H9 (cell line): ENCODE measurements around the gene TRAF3. TPM values are rescaled to one million over a fixed set of nuclear protein-coding genes. Genes with fewer than 3 reads are reported as not detected.

Experiments
- DNase-seq: peaks from one replicate; pipeline ENCODE4 v3.0.0-alpha.2; 2017
- H2AFZ ChIP-seq: one replicate; pipeline ENCODE4 v1.6.1; 2013; ENCODE audit warnings: mild to moderate bottlenecking, low read length, control low read depth, moderate library complexity
- H2AK5ac ChIP-seq: 2 replicates; pipeline ENCODE4 v1.6.1; 2013; ENCODE audit warnings: low read length, control low read depth, mixed read lengths; ENCODE audit not compliant: insufficient read length
- H2BK120ac ChIP-seq: one replicate; pipeline ENCODE4 v1.6.1; 2013; ENCODE audit warnings: low read depth, mild to moderate bottlenecking, low read length, control low read depth, inconsistent platforms; ENCODE audit not compliant: poor library complexity, severe bottlenecking
- H2BK12ac ChIP-seq: 2 replicates; pipeline ENCODE4 v1.6.1; 2013; ENCODE audit warnings: low read length, control low read depth, mixed read lengths, low read depth; ENCODE audit not compliant: insufficient read length
- H2BK15ac ChIP-seq: 2 replicates; pipeline ENCODE4 v1.6.1; 2013; ENCODE audit warnings: low read depth, low read length, control low read depth
- H2BK20ac ChIP-seq: one replicate; pipeline ENCODE4 v1.6.1; 2013; ENCODE audit warnings: low read depth, mild to moderate bottlenecking, low read length, control low read depth, inconsistent platforms; ENCODE audit not compliant: poor library complexity, severe bottlenecking
- H2BK5ac ChIP-seq: 2 replicates; pipeline ENCODE4 v1.6.1; 2013; ENCODE audit warnings: low read length, control low read depth, mixed read lengths; ENCODE audit not compliant: insufficient read length
- H3K14ac ChIP-seq: 2 replicates; pipeline ENCODE4 v1.6.1; 2013; ENCODE audit warnings: low read length, control low read depth; ENCODE audit not compliant: insufficient read depth
- H3K18ac ChIP-seq: 2 replicates; pipeline ENCODE4 v1.6.1; 2013; ENCODE audit warnings: low read depth, mild to moderate bottlenecking, mixed read lengths, low read length, control low read depth; ENCODE audit not compliant: insufficient read length
- H3K23ac ChIP-seq: 2 replicates; pipeline ENCODE4 v1.6.1; 2013; ENCODE audit warnings: low read length, control low read depth, mixed read lengths, low read depth; ENCODE audit not compliant: insufficient read length
- H3K23me2 ChIP-seq: 2 replicates; pipeline ENCODE4 v1.6.1; 2013; ENCODE audit warnings: low read depth, mild to moderate bottlenecking, mixed read lengths, low read length, control low read depth; ENCODE audit not compliant: insufficient read length, poor library complexity, severe bottlenecking
- H3K27ac ChIP-seq: 2 replicates; pipeline ENCODE4 v1.5.1; 2013; ENCODE audit warnings: low read length, control low read depth, mixed read lengths, low read depth; ENCODE audit not compliant: insufficient read length
- H3K27me3 ChIP-seq: 2 replicates; pipeline ENCODE4 v1.6.1; 2013; ENCODE audit warnings: low read length, control low read depth, inconsistent platforms; ENCODE audit not compliant: insufficient read depth
- H3K4ac ChIP-seq: 2 replicates; pipeline ENCODE4 v1.6.1; 2013; ENCODE audit warnings: low read depth, mild to moderate bottlenecking, control low read depth, inconsistent platforms, low read length, moderate library complexity
- H3K4me1 ChIP-seq: 2 replicates; pipeline ENCODE4 v1.6.1; 2013; ENCODE audit warnings: low read length, control low read depth, inconsistent platforms; ENCODE audit not compliant: insufficient read depth
- H3K4me2 ChIP-seq: 2 replicates; pipeline ENCODE4 v1.6.1; 2013; ENCODE audit warnings: low read length, control low read depth, mixed read lengths; ENCODE audit not compliant: insufficient read length, insufficient read depth
- H3K56ac ChIP-seq: 2 replicates; pipeline ENCODE4 v1.6.1; 2013; ENCODE audit warnings: low read depth, mild to moderate bottlenecking, mixed read lengths, low read length, control low read depth; ENCODE audit not compliant: insufficient read length
- H3K79me1 ChIP-seq: 2 replicates; pipeline ENCODE4 v1.6.1; 2013; ENCODE audit warnings: low read depth, mild to moderate bottlenecking, moderate library complexity, low read length, control low read depth, inconsistent platforms; ENCODE audit not compliant: insufficient read depth, poor library complexity, severe bottlenecking
- H3K79me2 ChIP-seq: 2 replicates; pipeline ENCODE4 v1.6.1; 2013; ENCODE audit warnings: low read length, control low read depth, inconsistent platforms; ENCODE audit not compliant: insufficient read depth
- H3K9ac ChIP-seq: 2 replicates; pipeline ENCODE4 v1.6.1; 2013; ENCODE audit warnings: low read length, control low read depth, mixed read lengths; ENCODE audit not compliant: insufficient read length; ENCODE audit errors: extremely low read depth
- H3K9me3 ChIP-seq: one replicate; pipeline ENCODE4 v1.6.1; 2013; ENCODE audit warnings: low read depth, low read length, inconsistent platforms; ENCODE audit not compliant: control insufficient read depth
- H3T11ph ChIP-seq: one replicate; pipeline ENCODE4 v1.6.1; 2013; ENCODE audit warnings: mild to moderate bottlenecking, low read length, control low read depth, inconsistent platforms
- H4K20me1 ChIP-seq: one replicate; pipeline ENCODE4 v1.6.1; 2013; ENCODE audit not compliant: control insufficient read depth, insufficient read length, insufficient read depth
- H4K5ac ChIP-seq: 2 replicates; pipeline ENCODE4 v1.6.1; 2013; ENCODE audit warnings: low read depth, mild to moderate bottlenecking, mixed read lengths, low read length, control low read depth; ENCODE audit not compliant: insufficient read length
- H4K8ac ChIP-seq: replicated peaks from 2 replicates; pipeline ENCODE4 v1.6.1; 2013; ENCODE audit warnings: low read length, control low read depth, mixed read lengths, low read depth; ENCODE audit not compliant: insufficient read length
- H4K91ac ChIP-seq: 2 replicates; pipeline ENCODE4 v1.6.1; 2013; ENCODE audit warnings: low read depth, mild to moderate bottlenecking, moderate library complexity, mixed read lengths, low read length, control low read depth; ENCODE audit not compliant: insufficient read length
- H3K27ac Mint-ChIP-seq, 3 experiments: 2 replicates in 2 of 3; 3 replicates in 1 of 3; pipeline ENCODE4 v1.8.0; 2020 to 2021; ENCODE audit warnings: mixed read lengths in 3 of 3, mild to moderate bottlenecking in 1 of 3, moderate library complexity in 1 of 3
- H3K27me3 Mint-ChIP-seq: 2 replicates; pipeline ENCODE4 v1.8.0; 2021; ENCODE audit warnings: low read depth, mild to moderate bottlenecking, moderate library complexity, mixed read lengths
- H3K36me3 Mint-ChIP-seq, 3 experiments: 2 replicates in 2 of 3; 3 replicates in 1 of 3; pipeline ENCODE4 v1.8.0; 2020 to 2021; ENCODE audit warnings: low read depth in 3 of 3, mixed read lengths in 3 of 3; ENCODE audit not compliant: insufficient read depth in 1 of 3
- H3K4me1 Mint-ChIP-seq, 2 experiments: 2 replicates each; pipeline ENCODE4 v1.8.0; 2020; ENCODE audit warnings: mixed read lengths in 2 of 2
- H3K4me3 Mint-ChIP-seq, 2 experiments: 2 replicates in 1 of 2; 3 replicates in 1 of 2; pipeline ENCODE4 v1.8.0; 2020 to 2021; ENCODE audit warnings: mild to moderate bottlenecking in 2 of 2, mixed read lengths in 2 of 2, moderate library complexity in 1 of 2
- H3K9me3 Mint-ChIP-seq, 2 experiments: 2 replicates in 1 of 2; 3 replicates in 1 of 2; pipeline ENCODE4 v1.8.0; 2020; ENCODE audit warnings: mild to moderate bottlenecking in 2 of 2, mixed read lengths in 2 of 2, moderate library complexity in 1 of 2
- CTCF ChIP-seq: fragments of 200-600 bp; sonication (generic); conservative IDR thresholded peaks from 3 replicates; pipeline ENCODE4 v1.8.0; 2021; ENCODE audit warnings: antibody characterized with exemption, mild to moderate bottlenecking
- WGBS: extraction: QIAGEN DNeasy Blood & Tissue Kit; methylation state at CpG from one replicate; pipeline ENCODE4 v1.1.7; 2013; ENCODE audit warnings: missing lambda C conversion rate, low lambda C conversion rate, mixed read lengths; ENCODE audit not compliant: insufficient read length; ENCODE audit errors: extremely low coverage; 5-methylcytosine and 5-hydroxymethylcytosine counted together
- total RNA-seq: library from RNA; stranded (reverse); gene quantifications from 2 replicates; pipeline ENCODE4 v1.2.1, GENCODE V29; 2021

The TRAF3 gene
- total RNA-seq, 1 experiment from 2014 or later = 9.6 TPM

DNA sequence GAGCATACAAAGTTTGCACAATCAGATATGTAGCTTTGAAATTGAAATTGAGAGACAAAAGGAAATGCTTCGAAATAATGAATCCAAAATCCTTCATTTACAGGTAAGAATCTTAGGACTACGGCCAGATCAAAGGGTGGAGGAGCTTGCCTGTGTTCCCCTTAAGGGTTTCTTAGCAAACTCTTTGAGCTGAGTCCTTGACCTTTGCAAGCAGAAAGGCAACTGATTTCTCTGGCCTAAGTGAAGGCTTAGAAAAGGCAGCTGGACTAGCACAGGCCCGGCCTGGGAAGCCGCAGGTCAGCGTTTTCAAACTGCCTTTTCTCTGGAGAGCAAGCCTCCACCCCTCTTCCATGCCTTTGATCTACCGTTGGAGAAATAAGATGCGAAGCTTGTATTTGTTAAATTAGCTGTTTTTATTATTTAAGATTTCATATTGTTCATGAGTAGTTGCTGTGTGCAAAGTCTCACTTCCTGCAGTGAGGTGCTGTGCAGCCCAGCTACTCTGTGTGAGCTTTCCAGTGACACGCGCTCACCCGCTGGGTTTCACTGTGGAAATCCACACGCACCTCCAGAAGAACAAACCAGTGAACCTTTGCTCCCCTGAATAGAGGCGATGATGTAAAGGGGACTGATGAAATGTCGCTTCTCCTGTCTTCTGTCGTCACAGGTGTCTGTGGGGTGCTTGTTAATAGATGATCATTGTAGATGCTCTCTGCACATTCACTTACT, 120.2 kb downstream of the TRAF3 start:
- Mint-ChIP-seq H3K27me3 (no peaks in the 10 kb centered on the region; the same call in 1 of the 2 replicates), H3K9me3 (no peaks in the 10 kb centered on the region), H3K4me3 (no peak overlapping the region), H3K36me3 (peaks cover 0 to 4% (median 0%) of the 10 kb centered on the region in 3 experiments; a peak in 3 of 7 replicates), H3K27ac (no peak overlapping the region), H3K4me1 (peaks cover 2 to 4% of the 10 kb centered on the region in 2 experiments; a peak in 3 of 4 replicates)
- WGBS = no CpG with 5 or more reads among the region's 14 CpGs
- no peak overlapping the region for H2BK15ac ChIP-seq
- H3K27ac ChIP-seq = no peak overlapping the region
- H3K14ac ChIP-seq = no peak overlapping the region
- no peaks in the 10 kb centered on the region for H4K20me1 ChIP-seq
- no peak overlapping the region for H2BK120ac ChIP-seq
- H2BK20ac ChIP-seq = no peak overlapping the region
- no peak overlapping the region for H3K4me2 ChIP-seq
- no peak overlapping the region for H3K23ac ChIP-seq
- no peak overlapping the region for H3K4ac ChIP-seq
- no peak overlapping the region for H3T11ph ChIP-seq
- H2BK12ac ChIP-seq = no peak overlapping the region
- no peaks in the 10 kb centered on the region for H3K79me2 ChIP-seq
- H2BK5ac ChIP-seq = no peak overlapping the region
- no peak overlapping the region for H3K9ac ChIP-seq
- H4K5ac ChIP-seq = no peak overlapping the region
- H2AFZ ChIP-seq = no peak overlapping the region
- H4K8ac ChIP-seq = no peak overlapping the region
- no peak overlapping the region for H3K56ac ChIP-seq
- H3K4me1 ChIP-seq = no peaks in the 10 kb centered on the region
- no peaks in the 10 kb centered on the region for H3K9me3 ChIP-seq
- no peaks in the 10 kb centered on the region for H3K23me2 ChIP-seq
- TF ChIP-seq CTCF = no peak
- H2AK5ac ChIP-seq = no peak overlapping the region
- no peaks in the 10 kb centered on the region for H3K79me1 ChIP-seq
- no peak for DNase-seq
- H3K27me3 ChIP-seq = no peaks in the 10 kb centered on the region
- no peak overlapping the region for H3K18ac ChIP-seq
- no peak overlapping the region for H4K91ac ChIP-seq
